Stimulated activated CD8-positive, alpha-beta memory T cell treated with anti-CD3 and anti-CD28 coated beads, Interleukin-4, amount 100 ng/mL, for 48 hours (primary cell): ENCODE measurements around the gene ZNF280C.
"Not testable (repeated sequence)": the region's sequence is repeated elsewhere in the genome, so short reads cannot be mapped to it uniquely, and the experiment has no call there.

ENCODE experiments used
- DNase-seq: peaks from one replicate; pipeline ENCODE4 v3.0.0-alpha.2; 2020

Gene ZNF280C, protein sequence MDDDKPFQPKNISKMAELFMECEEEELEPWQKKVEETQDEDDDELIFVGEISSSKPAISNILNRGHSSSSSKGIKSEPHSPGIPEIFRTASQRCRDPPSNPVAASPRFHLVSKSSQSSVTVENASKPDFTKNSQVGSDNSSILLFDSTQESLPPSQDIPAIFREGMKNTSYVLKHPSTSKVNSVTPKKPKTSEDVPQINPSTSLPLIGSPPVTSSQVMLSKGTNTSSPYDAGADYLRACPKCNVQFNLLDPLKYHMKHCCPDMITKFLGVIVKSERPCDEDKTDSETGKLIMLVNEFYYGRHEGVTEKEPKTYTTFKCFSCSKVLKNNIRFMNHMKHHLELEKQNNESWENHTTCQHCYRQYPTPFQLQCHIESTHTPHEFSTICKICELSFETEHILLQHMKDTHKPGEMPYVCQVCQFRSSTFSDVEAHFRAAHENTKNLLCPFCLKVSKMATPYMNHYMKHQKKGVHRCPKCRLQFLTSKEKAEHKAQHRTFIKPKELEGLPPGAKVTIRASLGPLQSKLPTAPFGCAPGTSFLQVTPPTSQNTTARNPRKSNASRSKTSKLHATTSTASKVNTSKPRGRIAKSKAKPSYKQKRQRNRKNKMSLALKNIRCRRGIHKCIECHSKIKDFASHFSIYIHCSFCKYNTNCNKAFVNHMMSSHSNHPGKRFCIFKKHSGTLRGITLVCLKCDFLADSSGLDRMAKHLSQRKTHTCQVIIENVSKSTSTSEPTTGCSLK

DNA sequence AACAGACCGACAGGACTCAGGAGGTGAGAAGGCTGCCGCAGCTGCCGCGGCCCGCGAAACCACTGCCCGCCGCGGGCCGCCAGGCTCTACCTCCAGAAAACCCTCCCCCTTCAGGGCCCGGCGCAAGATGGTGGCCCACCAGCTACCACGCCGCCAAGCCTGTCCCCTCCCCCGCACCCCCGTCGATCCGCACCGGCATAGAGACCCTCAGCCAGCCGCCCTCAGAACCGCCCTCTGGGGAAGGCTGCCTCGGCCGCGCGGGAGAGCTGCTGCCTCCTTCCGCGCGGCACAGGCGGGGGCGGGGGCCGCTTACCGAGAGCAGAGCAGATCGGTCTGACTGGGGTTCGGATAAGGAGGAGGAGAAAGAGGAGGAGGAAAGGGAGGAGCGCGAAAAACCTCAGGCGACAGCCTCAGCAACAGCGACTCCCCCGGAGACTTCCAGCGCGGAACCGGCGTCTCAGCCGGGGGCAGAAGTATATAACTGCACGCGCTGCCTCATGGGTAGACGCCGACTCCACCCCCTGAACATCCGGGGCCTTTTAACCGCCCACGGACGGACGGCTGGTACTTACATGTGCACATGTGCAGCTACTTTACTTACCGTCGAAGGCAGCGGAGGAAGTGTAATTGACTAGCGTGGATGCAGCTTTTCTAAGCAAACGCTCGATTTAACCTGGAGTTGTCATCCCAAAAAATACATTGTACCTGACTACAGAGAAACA is at the start of gene ZNF280C:
TSS of gene ZNF280C (minus strand) at position 451 of the 722 bp plus-strand sequence. CDS start 8,450 bp downstream, outside the sequence.
- peak; percentile 93 for DNase-seq

GRCh38 chrX:130304587-130305368 is 36.1 kb upstream of the ZNF280C start:
- DNase-seq = no peak

GRCh38 chrX:130301977-130302376 is 33.3 kb upstream of the ZNF280C start:
- no peak for DNase-seq

GRCh38 chrX:130301405-130301804 is 32.7 kb upstream of the ZNF280C start:
- no peak for DNase-seq

DNA sequence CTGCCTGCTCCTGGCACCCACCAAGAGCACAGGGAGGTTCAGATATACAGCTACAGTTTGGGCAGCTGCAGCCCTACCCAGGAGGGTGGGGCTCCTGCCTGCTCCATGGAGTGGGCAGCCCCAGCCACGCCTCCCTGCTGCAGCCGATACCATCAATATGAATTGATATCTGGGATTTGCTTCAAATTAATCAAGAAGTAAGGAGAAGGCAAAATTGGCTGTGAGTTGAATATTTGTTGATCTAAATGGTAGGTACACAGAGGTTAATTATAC is 31.2 kb upstream of the ZNF280C start:
- DNase-seq = no peak

DNA sequence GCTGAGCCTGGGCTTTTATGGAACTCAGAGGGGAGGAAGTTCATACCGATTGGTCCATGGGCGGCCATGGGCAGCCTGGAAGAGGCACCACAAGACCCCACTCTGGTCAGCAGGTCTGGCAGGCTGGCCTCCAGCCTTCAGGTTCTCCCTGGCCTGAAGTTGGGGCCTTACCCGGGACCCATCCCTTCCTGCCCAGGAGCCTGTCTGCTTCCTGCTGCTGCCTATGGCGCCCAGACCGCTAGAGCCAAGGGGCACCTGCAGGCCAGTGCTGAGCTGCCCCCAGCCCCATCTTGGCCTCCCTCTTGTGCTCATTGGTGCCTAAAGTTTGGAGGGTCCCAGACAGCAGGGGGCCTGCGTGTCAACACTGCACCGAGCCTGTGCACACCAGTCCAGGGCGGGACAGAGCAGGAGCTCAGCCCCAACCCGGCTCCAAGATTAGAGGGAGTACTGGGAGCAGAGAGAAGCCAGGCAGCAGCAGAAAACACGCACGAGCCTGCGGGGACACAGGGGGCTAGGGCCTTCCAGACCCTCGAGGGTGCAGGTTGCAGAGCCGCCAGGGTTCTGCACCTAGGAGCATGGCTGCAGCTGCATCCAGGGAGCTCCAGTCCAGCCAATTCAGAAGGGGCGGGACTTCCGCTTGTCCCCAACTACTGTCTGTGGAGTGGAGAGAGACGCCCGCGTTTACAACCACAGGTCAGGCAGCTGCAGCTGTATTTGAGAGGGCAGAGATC is 30.7 kb upstream of the ZNF280C start:
- no peak for DNase-seq

DNA sequence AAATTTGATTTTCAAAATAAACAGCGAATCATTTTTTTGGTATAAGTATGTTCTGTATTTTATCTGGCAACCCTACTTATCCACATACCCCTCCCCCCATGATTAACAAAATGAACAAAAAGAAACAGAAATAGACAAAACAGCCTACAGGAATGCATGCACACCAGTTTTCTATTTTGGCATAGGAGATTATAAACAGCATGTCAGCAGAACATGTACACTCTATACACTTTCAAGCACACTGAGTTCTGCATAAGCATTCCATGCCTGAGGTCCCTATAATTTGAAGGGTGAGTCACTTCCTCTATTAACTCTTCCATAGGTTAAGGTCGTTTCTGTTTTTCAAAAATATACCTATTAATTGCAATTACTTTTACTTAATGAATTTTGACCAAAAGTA is 28.0 kb upstream of the ZNF280C start:
- no peak for DNase-seq

DNA sequence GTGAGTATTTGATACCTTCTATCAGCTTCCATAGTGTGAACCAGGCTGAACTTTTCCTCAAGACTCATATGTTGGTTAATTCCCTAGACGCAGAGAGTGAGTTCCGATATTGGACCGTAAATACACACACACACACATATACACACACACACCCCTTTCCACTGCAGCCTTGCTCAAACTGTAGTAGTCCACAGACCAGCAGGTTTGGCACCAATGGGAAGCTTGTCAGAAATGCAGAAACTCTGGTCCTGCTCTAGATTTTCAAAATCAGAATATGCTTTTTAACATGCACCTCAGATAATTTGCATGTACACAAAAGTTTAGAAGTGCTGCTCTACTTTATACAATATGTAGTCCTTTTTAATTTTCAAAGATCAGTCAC is 27.6 kb upstream of the ZNF280C start:
- no peak for DNase-seq

- no peak for DNase-seq
Observed at GRCh38 chrX:130295519-130296296, 27.0 kb upstream of the ZNF280C start.

DNA sequence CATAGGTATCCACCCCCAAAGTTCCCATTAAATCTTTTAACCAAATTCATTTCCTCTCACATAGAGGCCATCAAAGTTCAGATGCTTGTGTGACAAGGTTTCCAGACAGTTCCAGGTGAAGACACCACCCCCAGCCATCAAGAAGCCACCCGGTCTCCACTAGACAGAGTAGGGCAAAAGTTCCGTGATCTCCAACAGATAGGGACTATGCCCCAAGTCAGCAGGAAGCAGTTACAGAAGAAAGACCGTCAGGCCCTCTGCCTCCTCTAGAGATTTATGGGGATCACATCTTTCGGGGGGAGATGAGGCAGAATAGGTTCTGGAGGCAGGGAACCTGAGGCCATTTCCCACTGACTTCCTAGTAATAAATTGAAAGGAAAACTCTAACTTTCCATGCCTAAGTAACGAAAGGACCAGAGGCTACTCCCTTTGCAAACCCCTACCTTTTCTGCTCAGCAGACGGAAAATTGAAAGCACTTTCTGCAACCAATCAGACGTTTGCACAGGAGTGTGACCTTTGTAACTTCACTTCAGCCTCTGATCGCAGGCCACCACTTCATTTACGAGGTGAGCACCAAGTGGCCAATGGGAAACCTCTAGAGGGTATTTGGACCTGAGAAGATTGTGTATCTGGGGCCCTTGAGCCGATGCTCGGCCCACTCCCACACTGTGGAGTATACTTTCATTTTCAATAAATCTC is 18.5 kb upstream of the ZNF280C start:
- no peak for DNase-seq

- no peak for DNase-seq
Observed at GRCh38 chrX:130285710-130286109, 17.0 kb upstream of the ZNF280C start.

- DNase-seq = no peak
Observed at GRCh38 chrX:130285069-130285620, 16.4 kb upstream of the ZNF280C start.

GRCh38 chrX:130282151-130282550 is 13.5 kb upstream of the ZNF280C start:
- no peak for DNase-seq

DNA sequence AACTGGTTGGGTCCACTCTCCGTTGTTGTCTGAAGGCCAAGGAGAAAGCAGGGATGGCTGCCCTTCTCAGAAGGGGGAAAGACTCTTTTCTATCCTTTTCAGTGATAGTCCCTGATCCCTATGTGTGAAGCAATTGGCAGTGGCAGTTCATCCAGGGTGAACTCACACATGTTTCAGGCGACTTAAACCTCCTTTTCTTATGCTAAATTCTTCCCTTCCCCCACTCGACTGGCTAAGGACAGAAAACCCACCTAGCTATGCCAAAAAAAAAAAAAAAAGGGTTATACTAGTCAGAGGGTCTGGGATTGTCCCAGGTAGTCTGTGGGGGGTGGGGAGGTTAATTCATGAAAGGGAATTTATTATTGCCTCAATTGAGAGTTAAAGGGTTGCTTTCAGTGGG is 12.2 kb upstream of the ZNF280C start:
- no peak for DNase-seq

GRCh38 chrX:130272253-130272652 is 3.6 kb upstream of the ZNF280C start:
- not testable (repeated sequence) for DNase-seq

DNA sequence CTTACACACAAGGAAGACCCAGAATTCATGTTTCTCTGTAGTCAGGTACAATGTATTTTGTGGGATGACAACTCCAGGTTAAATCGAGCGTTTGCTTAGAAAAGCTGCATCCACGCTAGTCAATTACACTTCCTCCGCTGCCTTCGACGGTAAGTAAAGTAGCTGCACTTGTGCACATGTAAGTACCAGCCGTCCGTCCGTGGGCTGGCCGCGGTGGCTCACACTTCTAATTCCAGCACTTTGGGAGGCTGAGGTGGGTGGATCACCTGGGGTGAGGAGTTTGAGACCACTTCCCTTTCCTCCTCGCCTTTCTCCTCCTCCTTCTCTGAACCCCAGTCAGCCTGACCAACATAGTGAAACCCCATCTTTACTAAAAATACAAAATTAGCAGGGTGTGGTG is 692 bp upstream of the ZNF280C start:
- DNase-seq = not testable (repeated sequence)

- DNase-seq = no peak
Observed at GRCh38 chrX:130267956-130268448, 697 bp downstream of the ZNF280C start.

DNA sequence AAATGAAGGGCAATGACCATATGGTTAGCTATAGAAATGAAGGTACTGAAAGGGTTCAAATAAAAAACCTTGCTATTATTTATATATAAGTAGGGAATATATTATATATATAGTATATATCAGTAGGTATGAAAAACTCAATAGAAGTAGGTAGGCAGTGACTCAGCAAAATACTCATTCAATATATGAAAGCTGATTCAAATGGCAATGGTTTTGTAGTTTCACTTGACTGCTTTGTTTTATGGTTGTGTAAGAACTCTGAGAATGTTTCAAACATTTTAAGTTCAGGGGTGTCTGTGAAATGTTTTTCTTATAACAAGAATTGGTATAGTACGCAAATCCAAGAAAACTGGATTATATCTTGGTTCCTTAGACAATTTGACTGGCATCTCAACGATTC is 4.1 kb downstream of the ZNF280C start:
- no peak for DNase-seq

- no peak for DNase-seq
Observed at GRCh38 chrX:130263016-130263415, 5.7 kb downstream of the ZNF280C start.

- no peak for DNase-seq
Observed at GRCh38 chrX:130262231-130262630, 6.5 kb downstream of the ZNF280C start.
